ENCODE measurements around the gene CCL2.
A peak's percentile ranks its signal among the peaks of the same experiment; 100 is the strongest.

The CCL2 gene

GRCh38 chr17:34305061-34305460, 50.0 kb downstream of the CCL2 start:
- H3K27ac ChIP-seq: no peak overlapping the region
- TF ChIP-seq CTCF (conservative IDR thresholded peaks at IDR 0.05): no peak

GRCh38 chr17:34305606-34306005, 50.5 kb downstream of the CCL2 start:
- TF ChIP-seq CTCF (conservative IDR thresholded peaks at IDR 0.05): no peak
- H3K27ac ChIP-seq: no peak overlapping the region

GRCh38 chr17:34306466-34306865, 51.4 kb downstream of the CCL2 start:
- H3K27ac ChIP-seq: no peak overlapping the region
- TF ChIP-seq CTCF (conservative IDR thresholded peaks at IDR 0.05): peak; percentile 59

Data from VCaP (cell line).